H1 (cell line): ENCODE results near the gene CEBPE. TPM values are rescaled to one million over a fixed set of nuclear protein-coding genes. Genes with fewer than 3 reads are reported as not detected.

Experiments
- CTCF ChIA-PET: fragments of 300-600 bp; sonication (Branson Sonifier 250); formaldehyde crosslinking; loops from one replicate; lab custom pipeline; 2021; ENCODE audit not compliant: partially characterized antibody; lab: Charles Lee
- POLR2A ChIA-PET: fragments of 300-600 bp; sonication (Branson Sonifier 250); formaldehyde crosslinking; loops from one replicate; lab custom pipeline; 2021; ENCODE audit warnings: inconsistent platforms; ENCODE audit not compliant: partially characterized antibody; lab: Charles Lee
- DNase-seq, 2 experiments: peaks; one replicate each; pipeline versions ENCODE4 v3.0.0 to v3.0.0-alpha.2; 2010 to 2022; ENCODE audit warnings: low spot score in 2 of 2, low read depth in 1 of 2, mixed read lengths in 1 of 2
- FAIRE-seq: peaks from 2 replicates; lab custom pipeline; 2011; peaks lifted over from hg19 to GRCh38; lab: Jason Lieb, UNC
- H2AFZ ChIP-seq: 2 replicates; pipeline ENCODE4 v1.8.1; 2012; ENCODE audit warnings: low read length, inconsistent platforms
- H2AK5ac ChIP-seq: 2 replicates; pipeline ENCODE4 v1.6.1; 2013; ENCODE audit warnings: low read depth, low read length
- H2BK120ac ChIP-seq: replicated peaks from 2 replicates; pipeline ENCODE3; 2013; ENCODE audit warnings: low read depth, low read length, inconsistent platforms
- H2BK12ac ChIP-seq: 2 replicates; pipeline ENCODE4 v1.6.1; 2013; ENCODE audit warnings: low read depth, low read length
- H2BK15ac ChIP-seq: 2 replicates; pipeline ENCODE4 v1.6.1; 2013; ENCODE audit warnings: low read length
- H2BK20ac ChIP-seq: 2 replicates; pipeline ENCODE4 v1.6.1; 2013; ENCODE audit warnings: low read length
- H2BK5ac ChIP-seq: 2 replicates; pipeline ENCODE4 v1.6.1; 2013; ENCODE audit warnings: low read depth, low read length
- H3K14ac ChIP-seq: 2 replicates; pipeline ENCODE4 v1.6.1; 2013; ENCODE audit warnings: inconsistent platforms; ENCODE audit not compliant: insufficient read length
- H3K18ac ChIP-seq: 2 replicates; pipeline ENCODE4 v1.6.1; 2013; ENCODE audit warnings: low read length; ENCODE audit errors: extremely low read depth
- H3K23ac ChIP-seq: 2 replicates; pipeline ENCODE4 v1.6.1; 2013; ENCODE audit warnings: inconsistent platforms; ENCODE audit not compliant: insufficient read length
- H3K23me2 ChIP-seq: 2 replicates; pipeline ENCODE4 v1.6.1; 2013; ENCODE audit warnings: low read depth, low read length
- H3K27ac ChIP-seq: 2 replicates; pipeline ENCODE4 v1.6.1; 2011; ENCODE audit warnings: low read depth, low read length, inconsistent platforms
- H3K27me3 ChIP-seq, 4 experiments: replicated peaks in 1 of 4; 1 replicate in 1 of 4; 2 replicates in 3 of 4; pipeline versions ENCODE4 v1.6.1 to v1.8.1; 2011 to 2013; ENCODE audit warnings: low read length in 3 of 4, mild to moderate bottlenecking in 3 of 4, inconsistent platforms in 2 of 4, mixed read lengths in 2 of 4, moderate library complexity in 1 of 4; ENCODE audit not compliant: control insufficient read depth in 3 of 4, insufficient read depth in 3 of 4; ENCODE audit errors: extremely low read depth in 1 of 4
- H3K36me3 ChIP-seq, 4 experiments: 2 replicates each; pipeline versions ENCODE4 v1.6.1 to v1.8.1; 2011 to 2013; ENCODE audit warnings: mild to moderate bottlenecking in 4 of 4, low read length in 3 of 4, moderate library complexity in 2 of 4, control low read depth in 1 of 4, inconsistent platforms in 1 of 4; ENCODE audit not compliant: insufficient read depth in 4 of 4, control insufficient read depth in 2 of 4
- H3K4ac ChIP-seq: replicated peaks from 2 replicates; pipeline ENCODE3; 2013; ENCODE audit warnings: low read length, low read depth, mixed read lengths, inconsistent platforms; ENCODE audit not compliant: insufficient read length
- H3K4me1 ChIP-seq, 4 experiments: replicated peaks in 1 of 4; 1 replicate in 1 of 4; 2 replicates in 3 of 4; pipeline versions ENCODE4 v1.6.1 to v1.8.1; 2011 to 2013; ENCODE audit warnings: low read length in 3 of 4, inconsistent platforms in 2 of 4, mixed read lengths in 1 of 4; ENCODE audit not compliant: insufficient read depth in 4 of 4, control insufficient read depth in 3 of 4
- H3K4me2 ChIP-seq, 2 experiments: 2 replicates each; pipeline versions ENCODE4 v1.6.1 to v1.8.1; 2011 to 2013; ENCODE audit warnings: low read depth in 2 of 2, low read length in 2 of 2, control low read depth in 1 of 2, inconsistent platforms in 1 of 2, mild to moderate bottlenecking in 1 of 2; ENCODE audit not compliant: insufficient read depth in 1 of 2
- H3K4me3 ChIP-seq, 4 experiments: fragments of 200-600, 300-600 bp in 1 of 4; sonication (generic), shearing (Covaris generic), sonication (Bioruptor Twin) in 1 of 4; 2 replicates each; pipeline versions ENCODE4 v1.5.1 to v1.8.1; 2011 to 2016; ENCODE audit warnings: low read length in 4 of 4, low read depth in 3 of 4, control low read depth in 2 of 4, inconsistent platforms in 2 of 4, mild to moderate bottlenecking in 2 of 4, mixed read lengths in 1 of 4, moderate library complexity in 1 of 4; ENCODE audit not compliant: insufficient read depth in 2 of 4; ENCODE audit errors: extremely low read depth in 1 of 4
- H3K56ac ChIP-seq: replicated peaks from 2 replicates; pipeline ENCODE3; 2013; ENCODE audit warnings: low read depth, mild to moderate bottlenecking, mixed read lengths, low read length, inconsistent platforms; ENCODE audit not compliant: insufficient read length
- H3K79me1 ChIP-seq: 2 replicates; pipeline ENCODE4 v1.6.1; 2013; ENCODE audit warnings: low read depth, low read length, control low read depth
- H3K79me2 ChIP-seq, 2 experiments: 2 replicates each; pipeline versions ENCODE4 v1.6.1 to v1.8.1; 2012 to 2013; ENCODE audit warnings: low read length in 2 of 2, mild to moderate bottlenecking in 2 of 2, inconsistent platforms in 1 of 2; ENCODE audit not compliant: insufficient read depth in 2 of 2, control insufficient read depth in 1 of 2
- H3K9ac ChIP-seq, 4 experiments: replicated peaks in 1 of 4; 1 replicate in 1 of 4; 2 replicates in 3 of 4; pipeline versions ENCODE4 v1.6.1 to v1.8.1; 2011 to 2013; ENCODE audit warnings: low read depth in 3 of 4, low read length in 3 of 4, control low read depth in 2 of 4, mild to moderate bottlenecking in 2 of 4, moderate library complexity in 2 of 4, inconsistent platforms in 1 of 4; ENCODE audit errors: extremely low read depth in 1 of 4
- H3K9me3 ChIP-seq, 2 experiments: 2 replicates each; pipeline versions ENCODE4 v1.6.1 to v1.8.1; 2012 to 2013; ENCODE audit warnings: mild to moderate bottlenecking in 2 of 2, moderate library complexity in 2 of 2, control low read depth in 1 of 2, inconsistent platforms in 1 of 2, low read depth in 1 of 2, low read length in 1 of 2, mixed read lengths in 1 of 2; ENCODE audit not compliant: insufficient read depth in 2 of 2
- H4K20me1 ChIP-seq, 2 experiments: replicated peaks in 1 of 2; 2 replicates each; pipeline versions ENCODE3 to v1.8.1; 2011 to 2013; ENCODE audit warnings: inconsistent platforms in 2 of 2, low read length in 2 of 2, mild to moderate bottlenecking in 1 of 2; ENCODE audit not compliant: insufficient read depth in 2 of 2, control insufficient read depth in 1 of 2
- H4K5ac ChIP-seq: 2 replicates; pipeline ENCODE4 v1.6.1; 2013; ENCODE audit warnings: low read length, low read depth, mixed read lengths, inconsistent platforms; ENCODE audit not compliant: insufficient read length
- H4K8ac ChIP-seq: 2 replicates; pipeline ENCODE4 v1.8.0; 2013; ENCODE audit warnings: mild to moderate bottlenecking, moderate library complexity, low read length, inconsistent platforms; ENCODE audit not compliant: insufficient read depth; ENCODE audit errors: extremely low read depth
- H4K91ac ChIP-seq: replicated peaks from 2 replicates; pipeline ENCODE3; 2013; ENCODE audit warnings: low read length, mixed read lengths, inconsistent platforms; ENCODE audit not compliant: insufficient read length
- ATF2 ChIP-seq: IDR thresholded peaks from 2 replicates; pipeline ENCODE4 v1.6.1; 2012; ENCODE audit warnings: low read length, inconsistent platforms
- BRCA1 ChIP-seq: IDR thresholded peaks from 2 replicates; pipeline ENCODE4 v1.6.1; 2012; ENCODE audit warnings: low read depth, low read length, improper control_type of control experiment
- HDAC2 ChIP-seq, 2 experiments: fragments of 300-600 bp in 1 of 2; sonication (generic) in 1 of 2; IDR thresholded peaks; 2 replicates each; pipeline ENCODE4 v1.6.1; 2011 to 2012; ENCODE audit warnings: low read depth in 2 of 2, low read length in 2 of 2, mild to moderate bottlenecking in 2 of 2, moderate library complexity in 2 of 2, borderline replicate concordance in 1 of 2, inconsistent platforms in 1 of 2
- HDAC6 ChIP-seq: IDR thresholded peaks from one replicate; pipeline ENCODE4 v1.7.1; 2012; ENCODE audit warnings: low read depth, mild to moderate bottlenecking, inconsistent platforms, low read length, moderate library complexity
- KDM5A ChIP-seq: fragments of 200-600 bp; IDR thresholded peaks from 2 replicates; pipeline ENCODE4 v1.7.1; 2012; ENCODE audit warnings: mild to moderate bottlenecking, low read length, inconsistent platforms, mixed read lengths
- NANOG ChIP-seq: IDR thresholded peaks from 2 replicates; pipeline ENCODE4 v1.6.1; 2011; ENCODE audit warnings: low read length, low read depth, mild to moderate bottlenecking, inconsistent platforms; ENCODE audit not compliant: insufficient read depth, poor library complexity, severe bottlenecking
- PHF8 ChIP-seq: fragments of 200-600 bp; sonication (generic); conservative IDR thresholded peaks from 2 replicates; pipeline ENCODE4 v1.7.1; 2012; ENCODE audit warnings: low read depth, mild to moderate bottlenecking, inconsistent platforms, low read length, moderate library complexity
- RBBP5 ChIP-seq: IDR thresholded peaks from 2 replicates; pipeline ENCODE4 v1.7.1; 2012; ENCODE audit warnings: low read depth, mild to moderate bottlenecking, inconsistent platforms, low read length, moderate library complexity, borderline replicate concordance
- SP1 ChIP-seq: IDR thresholded peaks from 2 replicates; pipeline ENCODE4 v1.6.1; 2011; ENCODE audit warnings: low read depth, low read length
- SUZ12 ChIP-seq: fragments of 200-600 bp; sonication (generic); IDR thresholded peaks from 2 replicates; pipeline ENCODE4 v1.6.1; 2012; ENCODE audit warnings: mild to moderate bottlenecking, inconsistent platforms, low read length, moderate library complexity, mixed read lengths
- TCF12 ChIP-seq: IDR thresholded peaks from 2 replicates; pipeline ENCODE4 v1.6.1; 2011; ENCODE audit warnings: low read depth, mild to moderate bottlenecking, low read length
- WGBS, 2 experiments: shearing (Covaris generic) in 1 of 2; methylation state at CpG; one replicate each; pipeline versions ENCODE4 v1.1.6 to v1.1.7; 2013 to 2015; ENCODE audit warnings: low lambda C conversion rate in 2 of 2, mixed read lengths in 2 of 2, inconsistent platforms in 1 of 2, low coverage in 1 of 2, missing lambda C conversion rate in 1 of 2; ENCODE audit not compliant: insufficient replicate concordance in 2 of 2, insufficient coverage in 1 of 2, insufficient read length in 1 of 2; ENCODE audit errors: extremely low coverage in 1 of 2, missing lambda C conversion rate in 1 of 2; 5-methylcytosine and 5-hydroxymethylcytosine counted together
- polyA plus RNA-seq, 7 experiments: library from polyadenylated mRNA; depleted of rRNA in 3 of 7; stranded (reverse) in 5 of 7; unstranded in 2 of 7; fragments of >200 nt in 5 of 7; fragments of 200-250 nt in 2 of 7; gene quantifications; 1 replicate in 5 of 7; 2 replicates in 1 of 7; 4 replicates in 1 of 7; pipeline versions ENCODE4 v1.2.1 to v1.2.3, GENCODE V29; 2011 to 2013; ENCODE audit warnings: missing spikeins in 2 of 7, mixed read lengths in 2 of 7
- total RNA-seq: library from RNA; stranded (reverse); fragmentation: NEBNext Ultra II Directional; extraction: Animal tissue kit (Norgen Biotek cat#: 25700); gene quantifications from 2 replicates; pipeline ENCODE4 v1.2.1, GENCODE V29; 2021

The CEBPE gene
- total and polyA plus RNA-seq, 2 of the 8 experiments (the other 6 are each of a cell fraction or from before 2014, with no cell fraction given): 0.05 TPM; not detected in 1

DNA sequence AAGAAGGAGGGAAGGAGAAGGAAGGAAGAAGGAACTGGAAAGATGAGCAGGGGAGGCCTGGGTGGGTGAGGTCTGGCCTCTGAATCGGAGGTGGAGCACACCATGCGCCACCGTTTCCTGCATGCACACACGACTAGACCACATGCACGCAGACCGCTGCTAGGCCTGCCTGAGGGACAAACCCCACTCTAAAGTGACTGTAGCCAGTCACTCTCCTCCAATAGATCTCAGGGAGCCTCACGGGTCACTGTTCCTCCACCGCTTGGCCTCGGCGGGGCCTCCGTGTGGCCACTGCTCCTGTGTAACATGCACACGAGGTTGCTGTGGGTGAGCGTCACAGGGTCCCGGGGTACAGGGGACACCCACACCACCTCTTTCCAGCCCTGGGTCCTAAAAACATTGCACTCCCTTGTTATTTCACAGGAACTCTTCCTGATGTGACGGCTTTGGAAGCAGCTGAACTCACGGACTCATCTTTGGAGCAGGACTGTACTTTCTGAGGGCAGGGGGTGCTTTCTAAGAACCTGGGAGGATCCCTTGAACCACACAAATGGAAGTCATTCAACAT, 17.6 kb upstream of the CEBPE start:
- Histone ChIP-seq H4K91ac (no peak overlapping the region), H3K27me3 (no peaks in the 10 kb centered on the region), H3K4me3 (no peak overlapping the region), H3K4me1 (no peaks in the 10 kb centered on the region), H2AFZ (no peak overlapping the region), H4K8ac (no peak overlapping the region), H3K9ac (no peak overlapping the region), H2BK15ac (no peak overlapping the region), H3K9me3 (no peaks in the 10 kb centered on the region), H4K20me1 (peaks cover 2 to 3% of the 10 kb centered on the region in 2 experiments), H3K27ac (no peak overlapping the region), H3K14ac (no peak overlapping the region), H3K79me1 (no peaks in the 10 kb centered on the region), H3K56ac (no peak overlapping the region), H3K79me2 (no peaks in the 10 kb centered on the region), H3K4me2 (no peak overlapping the region), H2BK12ac (no peak overlapping the region), H4K5ac (no peak overlapping the region), H2BK5ac (no peak overlapping the region), H2BK120ac (no peak overlapping the region), H3K23ac (no peak overlapping the region), H3K36me3 (peaks cover 5 to 39% (median 25%) of the 10 kb centered on the region in 4 experiments; a peak in 6 of 8 replicates), H3K4ac (no peak overlapping the region), H2AK5ac (no peak overlapping the region), H3K23me2 (no peaks in the 10 kb centered on the region; the same call in 1 of the 2 replicates), H2BK20ac (no peak overlapping the region), H3K18ac (no peak overlapping the region)
- ChIA-PET CTCF (interaction anchor here (0.9 to 1.5 kb wide), 2 partner anchors 50 to 131 kb away, joined by 3 to 10 read pairs; no protein-coding TSS in a partner anchor), POLR2A (interaction anchor here (1.0 to 2.2 kb wide), 2 partner anchors 11 to 27 kb away, joined by 3 to 9 read pairs; no protein-coding TSS in a partner anchor)
- DNase-seq (no peak), FAIRE-seq (no peak)
- WGBS, 2 experiments: 96% methylated on average over 14 of the region's 16 CpGs; no CpG with 5 or more reads in 1 of the 2 experiments
- TF ChIP-seq SP1 (no peak), HDAC6 (no peak), KDM5A (no peak), HDAC2 (IDR thresholded peaks at IDR 0.05; ENCODE audit: borderline replicate concordance in 1 of 2, low read depth in 2 of 2, low read length in 2 of 2) (no peak), SUZ12 (no peak), RBBP5 (no peak), PHF8 (no peak), ATF2 (no peak), BRCA1 (no peak), NANOG (no peak), TCF12 (no peak)
